NCI-H1417 treated with DMSO at 0.1 percent for 48 hours (cell line): ENCODE measurements around the gene TFIP11.

Experiments
- DNase-seq: peaks from one replicate; lab custom pipeline; 2025; lab: John Stamatoyannopoulos, UW

Gene TFIP11

DNA sequence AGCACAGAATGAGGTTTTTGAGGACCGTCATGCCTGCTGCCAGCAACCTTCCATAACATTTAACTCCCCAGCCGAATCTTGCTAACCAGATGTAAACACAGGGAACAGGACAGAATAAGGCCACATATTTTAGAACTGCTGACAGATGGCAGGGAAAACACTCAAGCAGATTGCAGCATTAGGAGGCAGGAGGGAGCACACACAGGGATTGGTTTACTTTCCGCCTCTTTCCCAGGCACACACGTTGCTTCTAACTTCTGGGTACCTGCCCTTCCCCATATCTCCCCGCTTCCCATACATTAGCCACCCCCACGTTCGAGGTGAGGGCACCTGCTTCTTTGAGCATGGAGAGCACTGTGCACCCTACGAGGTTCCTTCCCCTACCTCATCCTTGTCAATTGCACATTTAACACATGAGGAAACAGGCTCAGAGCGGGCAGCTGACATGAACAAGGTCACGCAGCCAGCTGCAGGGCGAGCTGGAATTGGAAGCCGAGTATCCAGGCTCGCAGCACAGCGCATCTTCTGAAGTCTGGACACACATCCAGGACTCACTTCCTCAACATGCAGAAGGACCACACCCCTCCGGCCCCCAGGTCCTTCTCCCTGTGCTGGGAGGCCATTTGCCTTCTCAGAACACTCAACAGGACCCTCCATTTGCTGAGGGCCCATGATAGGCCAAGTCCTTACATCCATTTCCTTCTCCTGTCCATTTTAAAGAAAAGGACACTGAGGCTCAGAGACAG, 64.5 kb downstream of the TFIP11 start:
- no peak for DNase-seq

DNA sequence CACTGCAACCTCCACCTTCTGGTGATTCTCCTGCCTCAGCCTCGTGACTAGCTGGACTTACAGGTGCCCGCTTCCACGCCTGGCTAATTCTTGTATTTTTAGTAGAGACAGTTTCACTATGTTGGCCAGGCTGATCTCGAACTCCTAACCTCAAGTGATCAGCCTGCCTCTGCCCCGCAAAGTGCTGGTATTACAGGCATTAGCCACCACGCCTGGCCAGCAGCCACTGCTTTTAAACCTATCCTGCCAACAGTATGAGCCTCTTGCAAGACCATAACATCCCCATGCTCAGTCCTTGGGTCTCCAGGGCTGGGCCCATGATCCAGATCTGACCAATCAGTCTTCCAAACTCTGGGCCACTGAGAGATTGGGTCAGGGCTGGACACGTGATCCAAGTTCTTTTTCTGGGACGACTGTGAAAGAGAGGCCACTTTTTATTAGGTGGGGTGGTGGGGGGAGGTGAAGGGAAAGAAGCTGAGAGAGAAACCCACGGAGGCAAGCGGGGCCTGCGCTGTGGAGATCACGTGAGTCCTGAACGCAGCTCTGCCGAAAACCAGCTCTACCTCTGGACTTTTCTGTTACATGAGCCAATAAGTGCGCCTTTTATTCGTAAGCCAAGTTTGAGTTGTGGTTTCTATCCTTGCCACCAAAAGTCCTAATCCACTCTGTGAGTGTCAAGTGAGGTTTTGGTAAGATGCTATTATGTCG, 65.3 kb downstream of the TFIP11 start:
- no peak for DNase-seq

GRCh38 chr22:26445577-26446275, 66.5 kb downstream of the TFIP11 start:
- no peak for DNase-seq

DNA sequence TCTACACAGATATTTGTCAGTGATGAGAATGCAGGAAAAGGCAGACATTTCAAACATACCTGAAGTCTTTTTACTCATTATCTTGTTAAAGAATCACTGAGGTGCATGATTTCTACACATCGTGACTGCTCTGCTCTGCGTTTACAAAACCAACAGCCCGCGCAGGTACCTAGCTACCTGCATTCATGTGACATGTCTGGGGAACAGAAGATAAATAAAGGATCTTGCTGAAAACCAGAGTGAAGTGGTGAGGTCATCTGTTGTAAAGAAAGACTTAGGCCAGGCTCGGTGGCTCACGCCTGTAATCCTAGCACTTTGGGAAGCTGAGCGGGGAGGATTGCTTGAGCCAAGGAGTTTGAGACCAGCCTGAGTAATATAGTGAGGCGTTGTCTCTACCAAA, 67.5 kb downstream of the TFIP11 start:
- no peak for DNase-seq

DNA sequence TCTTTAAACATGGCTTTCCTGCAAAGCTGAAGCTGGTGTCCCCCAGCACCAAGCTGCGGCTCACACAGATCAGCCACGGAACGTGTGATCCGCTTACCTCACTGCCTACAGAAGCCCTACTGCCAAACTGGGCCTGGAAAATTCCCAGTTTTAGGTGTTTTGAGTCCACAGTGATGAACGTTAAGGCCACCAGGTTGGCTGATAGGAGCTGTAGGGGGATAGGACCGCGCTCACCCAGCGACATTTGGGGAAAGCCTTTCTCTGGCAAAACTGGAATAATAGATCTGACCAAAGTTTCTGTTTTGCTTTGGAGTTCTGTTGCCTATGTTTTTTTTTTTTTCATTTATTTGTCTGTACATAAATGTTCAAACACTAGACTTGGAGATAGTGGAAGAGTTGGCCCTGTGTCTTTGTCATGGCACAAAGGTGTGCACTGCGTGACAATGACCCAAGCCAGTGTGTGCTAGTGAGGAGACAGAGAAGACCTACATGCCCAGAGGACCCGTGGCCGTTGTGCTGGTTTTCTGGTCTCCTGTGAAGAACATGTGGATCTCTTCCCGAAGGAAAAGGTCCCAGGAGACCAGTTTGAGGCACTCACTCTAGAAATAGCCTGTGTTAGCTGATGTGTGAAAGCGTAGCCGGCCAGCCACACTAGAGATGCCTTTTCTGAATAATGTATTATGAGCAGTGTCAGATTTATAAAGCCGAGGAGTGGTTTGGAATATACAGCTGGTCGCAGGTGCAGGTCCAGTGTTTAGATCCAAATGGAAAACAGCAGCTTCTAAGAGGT, 68.2 kb downstream of the TFIP11 start:
- DNase-seq, result no peak

- no peak for DNase-seq
Observed at GRCh38 chr22:26442086-26442756, 70.1 kb downstream of the TFIP11 start.
